HEK293T (cell line): Measurements from ENCODE around the gene RPL18.
A peak's percentile ranks its signal among the peaks of the same experiment; 100 is the strongest.
"Not testable (repeated sequence)": the region's sequence is repeated elsewhere in the genome, so short reads cannot be mapped to it uniquely, and the experiment has no call there.

ENCODE experiments used
- CTCF ChIA-PET: fragments of 350-600 bp; formaldehyde crosslinking; extraction: SDS; loops from one replicate; lab custom pipeline; 2021; ENCODE audit warnings: antibody characterized with exemption, inconsistent platforms; lab: Yijun Ruan, JAX
- POLR2A ChIA-PET: fragments of 350-600 bp; formaldehyde crosslinking; extraction: SDS; loops from one replicate; lab custom pipeline; 2020; ENCODE audit warnings: antibody characterized with exemption, inconsistent platforms; lab: Yijun Ruan, JAX
- DNase-seq: peaks from one replicate; pipeline ENCODE4 v3.0.0; 2012; ENCODE audit warnings: mixed read lengths; ENCODE audit errors: extremely low spot score
- ARNT ChIP-seq: fragments of 450-650 bp; IDR thresholded peaks from 2 replicates; pipeline ENCODE4 v1.6.1; 2017; ENCODE audit warnings: mild to moderate bottlenecking
- BHLHE40 ChIP-seq: fragments of 450-650 bp; IDR thresholded peaks from 2 replicates; pipeline ENCODE4 v1.6.1; 2016; ENCODE audit warnings: mild to moderate bottlenecking, moderate library complexity, borderline replicate concordance
- CTBP1 ChIP-seq: fragments of 450-650 bp; IDR thresholded peaks from 2 replicates; pipeline ENCODE4 v1.6.1; 2016; ENCODE audit warnings: borderline replicate concordance
- ELF4 ChIP-seq: fragments of 450-650 bp; IDR thresholded peaks from 2 replicates; pipeline ENCODE4 v1.6.1; 2017; ENCODE audit warnings: antibody characterized with exemption
- FOXA1 ChIP-seq: fragments of 450-650 bp; IDR thresholded peaks from 2 replicates; pipeline ENCODE4 v1.6.1; 2016; ENCODE audit warnings: mild to moderate bottlenecking
- FOXK2 ChIP-seq: fragments of 450-650 bp; IDR thresholded peaks from 2 replicates; pipeline ENCODE4 v1.6.1; 2016; ENCODE audit warnings: mild to moderate bottlenecking
- FOXM1 ChIP-seq: fragments of 450-650 bp; IDR thresholded peaks from 2 replicates; pipeline ENCODE4 v1.6.1; 2017; ENCODE audit warnings: mild to moderate bottlenecking, borderline replicate concordance
- HDGF ChIP-seq: fragments of 450-650 bp; IDR thresholded peaks from 2 replicates; pipeline ENCODE4 v1.6.1; 2017; ENCODE audit warnings: antibody characterized with exemption, borderline replicate concordance
- L3MBTL2 ChIP-seq: fragments of 450-650 bp; conservative IDR thresholded peaks from 2 replicates; pipeline ENCODE4 v1.6.1; 2016; ENCODE audit warnings: mild to moderate bottlenecking
- LEF1 ChIP-seq: fragments of 450-650 bp; IDR thresholded peaks from 2 replicates; pipeline ENCODE4 v1.6.1; 2017; ENCODE audit warnings: mild to moderate bottlenecking, borderline replicate concordance
- NFRKB ChIP-seq: fragments of 450-650 bp; IDR thresholded peaks from 2 replicates; pipeline ENCODE4 v1.6.1; 2016; ENCODE audit warnings: mild to moderate bottlenecking, moderate library complexity
- SP1 ChIP-seq: fragments of 450-650 bp; IDR thresholded peaks from 2 replicates; pipeline ENCODE4 v1.6.1; 2017
- SUZ12 ChIP-seq: fragments of 450-650 bp; IDR thresholded peaks from 2 replicates; pipeline ENCODE4 v1.6.1; 2016; ENCODE audit warnings: mild to moderate bottlenecking
- TARDBP ChIP-seq: fragments of 450-650 bp; IDR thresholded peaks from 2 replicates; pipeline ENCODE4 v1.6.1; 2016
- ZNF384 ChIP-seq: fragments of 450-650 bp; IDR thresholded peaks from 2 replicates; pipeline ENCODE4 v1.6.1; 2016
- TF ChIP-seq, protein P1 (sequence below): fragments of 450-650 bp; IDR thresholded peaks from 2 replicates; pipeline ENCODE4 v1.6.1; 2016

RPL18 gene

DNA sequence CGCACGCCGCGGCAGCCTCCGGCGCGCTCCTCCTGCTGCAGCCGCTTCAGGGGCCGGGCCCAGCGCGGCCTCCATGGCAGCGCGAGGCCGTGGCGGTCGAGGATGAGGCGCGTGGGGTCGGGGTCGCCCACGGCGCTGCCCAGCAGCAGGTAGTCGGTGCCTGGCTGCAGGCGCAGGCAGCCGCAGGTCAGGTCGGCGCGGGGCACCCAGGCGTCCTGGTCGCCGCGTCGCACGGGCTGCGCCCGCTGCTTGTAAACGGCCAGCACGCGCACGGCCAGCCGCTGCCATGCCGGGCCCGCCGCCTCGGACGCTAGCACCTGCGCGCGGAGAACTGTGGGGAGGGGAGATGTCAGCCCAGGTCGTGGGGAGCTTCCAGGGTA is 42.7 kb upstream of the RPL18 start:
- DNase-seq = no peak
- ChIA-PET CTCF (no interaction called here), POLR2A (no interaction called here)
- TF ChIP-seq CTBP1 = no peak
- no peak for TF ChIP-seq SP1
- TF ChIP-seq TARDBP = no peak
- TF ChIP-seq ELF4 = no peak
- no peak for TF ChIP-seq FOXK2
- TF ChIP-seq ARNT = no peak
- TF ChIP-seq NFRKB = no peak
- TF ChIP-seq FOXM1 = no peak
- no peak for TF ChIP-seq FOXA1
- TF ChIP-seq, protein P1, sequence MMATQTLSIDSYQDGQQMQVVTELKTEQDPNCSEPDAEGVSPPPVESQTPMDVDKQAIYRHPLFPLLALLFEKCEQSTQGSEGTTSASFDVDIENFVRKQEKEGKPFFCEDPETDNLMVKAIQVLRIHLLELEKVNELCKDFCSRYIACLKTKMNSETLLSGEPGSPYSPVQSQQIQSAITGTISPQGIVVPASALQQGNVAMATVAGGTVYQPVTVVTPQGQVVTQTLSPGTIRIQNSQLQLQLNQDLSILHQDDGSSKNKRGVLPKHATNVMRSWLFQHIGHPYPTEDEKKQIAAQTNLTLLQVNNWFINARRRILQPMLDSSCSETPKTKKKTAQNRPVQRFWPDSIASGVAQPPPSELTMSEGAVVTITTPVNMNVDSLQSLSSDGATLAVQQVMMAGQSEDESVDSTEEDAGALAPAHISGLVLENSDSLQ = no peak

GRCh38 chr19:48660852-48661710 is 42.1 kb upstream of the RPL18 start:
- POLR2A ChIA-PET = interaction anchor here (0.9 kb wide), 1 partner anchor 15 kb away, joined by 3 read pairs; the partner anchor contains the start of gene CA11
- CTCF ChIA-PET = interaction anchor here (0.9 kb wide), 1 partner anchor 14 kb away, joined by 3 read pairs; no protein-coding TSS in a partner anchor
- peak; percentile 97 for DNase-seq
- no peak for TF ChIP-seq FOXM1
- peak; percentile 92 for TF ChIP-seq L3MBTL2

DNA sequence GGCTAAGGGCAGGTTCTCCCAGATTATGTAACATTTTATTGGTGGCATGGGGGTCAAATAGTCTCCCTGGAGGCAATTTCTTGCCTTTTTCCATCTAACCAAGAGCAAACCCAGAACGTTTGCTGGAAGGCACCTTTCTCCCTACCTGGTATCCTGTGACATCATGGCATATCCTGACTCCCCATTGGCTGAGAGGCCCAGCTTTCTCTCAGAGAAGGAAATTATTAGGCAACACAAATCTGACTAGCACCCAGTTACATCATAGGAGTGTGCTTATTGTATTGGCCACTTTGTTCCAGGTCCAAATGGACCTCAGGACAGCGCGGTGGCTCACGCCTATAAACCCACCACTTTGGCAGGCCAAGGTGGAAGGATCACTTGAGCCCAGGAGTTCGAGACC is 40.8 kb upstream of the RPL18 start:
- TF ChIP-seq CTBP1 (no peak), NFRKB (no peak), HDGF (no peak), SP1 (no peak), ZNF384 (no peak)
- TF ChIP-seq, protein P1 = no peak

DNA sequence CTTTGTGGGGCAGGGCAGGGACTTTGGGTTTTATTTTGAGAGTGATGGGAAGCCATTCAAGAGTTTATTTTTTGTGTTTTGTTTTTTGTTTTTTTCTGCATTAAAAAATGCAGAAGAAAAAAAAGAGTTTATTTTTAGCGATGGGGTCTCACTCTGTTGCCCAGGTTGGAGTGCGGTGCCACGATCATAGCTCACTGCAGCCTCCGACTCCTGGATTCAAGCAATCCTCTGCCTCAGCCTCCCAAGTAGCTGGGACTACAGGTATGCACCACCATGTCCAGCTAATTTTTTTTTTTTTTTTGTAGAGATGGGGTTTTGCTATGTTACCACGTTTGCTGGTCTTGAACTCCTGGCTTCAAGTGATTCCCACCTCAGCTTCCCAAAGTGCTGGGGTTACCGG is 39.5 kb upstream of the RPL18 start:
- no peak for DNase-seq
- POLR2A ChIA-PET = interaction anchor here (1.3 kb wide), 1 partner anchor 12 kb away, joined by 3 read pairs; the partner anchor contains the start of gene CA11
- TF ChIP-seq ZNF384 (no peak), HDGF (no peak), FOXA1 (no peak), L3MBTL2 (no peak), CTBP1 (no peak), SP1 (no peak), LEF1 (no peak), BHLHE40 (no peak), FOXK2 (no peak), TARDBP (no peak), SUZ12 (no peak), ARNT (no peak)
- TF ChIP-seq, protein P1 = no peak
- CTCF ChIA-PET = no interaction called here

More for the DNA sequence above, 40.8 kb upstream of the RPL18 start:
- DNase-seq = no peak
- POLR2A ChIA-PET = no interaction called here
- CTCF ChIA-PET = no interaction called here

DNA sequence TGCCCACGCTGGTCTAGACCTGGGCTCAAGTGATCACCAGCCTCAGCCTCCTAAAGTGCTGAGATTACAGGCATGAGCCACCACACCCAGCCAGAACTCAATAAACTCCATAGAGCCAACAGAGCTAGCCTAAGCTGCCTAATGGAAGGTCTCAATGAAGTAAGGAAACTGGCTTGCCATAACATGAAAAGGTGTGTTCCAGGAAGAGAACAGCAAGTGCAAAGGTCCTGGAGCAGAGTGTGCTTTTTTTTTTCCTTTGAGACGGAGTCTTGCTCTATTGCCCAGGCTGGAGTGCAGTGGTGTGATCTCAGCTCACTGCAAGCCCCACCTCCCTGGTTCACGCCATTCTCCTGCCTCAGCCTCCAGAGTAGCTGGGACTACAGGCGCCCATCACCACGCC is 38.9 kb upstream of the RPL18 start:
- POLR2A ChIA-PET = interaction anchor here (0.6 to 1.3 kb wide), 4 partner anchors 12 to 621 kb away, joined by 3 to 4 read pairs (median 3); partner anchors contain the start of genes BCAT2 and CA11
- CTCF ChIA-PET, DNase-seq: not testable (repeated sequence)

- no peak for DNase-seq
- ChIA-PET POLR2A (interaction anchor here (0.6 to 1.1 kb wide), 4 partner anchors 11 to 621 kb away, joined by 3 to 4 read pairs (median 4); partner anchors contain the start of genes BCAT2 and CA11), CTCF (no interaction called here)
- no peak for TF ChIP-seq CTBP1
- no peak for TF ChIP-seq BHLHE40
- TF ChIP-seq TARDBP = no peak
- TF ChIP-seq SP1 = no peak
- TF ChIP-seq LEF1 = no peak
- no peak for TF ChIP-seq SUZ12
- TF ChIP-seq ELF4 = no peak
- TF ChIP-seq ARNT = no peak
- no peak for TF ChIP-seq L3MBTL2
- no peak for TF ChIP-seq NFRKB
- no peak for TF ChIP-seq FOXK2
- TF ChIP-seq ZNF384 = no peak
- TF ChIP-seq, protein P1 = no peak
- no peak for TF ChIP-seq FOXA1
- no peak for TF ChIP-seq HDGF
- TF ChIP-seq FOXM1 = no peak
These were observed 38.0 kb upstream of the RPL18 start for GRCh38 chr19:48656840-48657474.
